Stomach (tissue), 9 donors: ENCODE results near the gene MYRFL. TPM values are rescaled to one million over a fixed set of nuclear protein-coding genes. Genes with fewer than 3 reads are reported as not detected.

Experiments
- DNase-seq, 2 donors: peaks; one replicate each; pipeline versions ENCODE4 v3.0.0 to v3.0.0-alpha.2; 2013 to 2019
- H3K27ac ChIP-seq, 5 donors: fragments of 200-600 bp in 4 of 5; sonication (generic) in 4 of 5; one replicate each; pipeline ENCODE4 v1.5.1; 2013 to 2019; ENCODE audit warnings: mild to moderate bottlenecking in 1 of 5, moderate library complexity in 1 of 5
- H3K27me3 ChIP-seq, 3 donors: fragments of 200-600 bp; sonication (generic); one replicate each; pipeline ENCODE4 v1.5.1; 2017 to 2019; ENCODE audit warnings: mixed run types in 1 of 3
- H3K36me3 ChIP-seq, 4 donors: fragments of 200-600 bp; sonication (generic); 1 replicate in 3 of 4; 2 replicates in 1 of 4; pipeline ENCODE4 v1.5.1; 2016 to 2019
- H3K4me1 ChIP-seq, 4 donors: fragments of 200-600 bp; sonication (generic); one replicate each; pipeline ENCODE4 v1.5.1; 2016 to 2019
- H3K4me3 ChIP-seq, 4 donors: fragments of 200-600 bp; sonication (generic) in 3 of 4; one replicate each; pipeline ENCODE4 v1.5.1; 2016 to 2019; ENCODE audit warnings: mild to moderate bottlenecking in 1 of 4
- H3K9me3 ChIP-seq, 4 donors: fragments of 200-600 bp; sonication (generic); one replicate each; pipeline ENCODE4 v1.5.1; 2016 to 2019
- EP300 ChIP-seq: sonication (generic); formaldehyde crosslinking; IDR thresholded peaks from one replicate; pipeline ENCODE4 v1.6.1; 2017; ENCODE audit warnings: antibody characterized with exemption
- POLR2A ChIP-seq, 4 donors: fragments of 450-650 bp; IDR thresholded peaks; one replicate each; pipeline ENCODE4 v1.6.1; 2016; ENCODE audit warnings: antibody characterized with exemption in 4 of 4, control low read depth in 2 of 4, mild to moderate bottlenecking in 1 of 4, moderate library complexity in 1 of 4
- POLR2AphosphoS5 ChIP-seq, 3 donors: sonication (generic); formaldehyde crosslinking; IDR thresholded peaks; one replicate each; pipeline ENCODE4 v1.6.1; 2016; ENCODE audit warnings: antibody characterized with exemption in 3 of 3
- WGBS, 5 donors: extraction: QIAGEN DNeasy Blood & Tissue Kit in 3 of 5; methylation state at CpG; one replicate each; pipeline versions ENCODE4 v1.1.5 to v1.1.7; 2013 to 2018; 5-methylcytosine and 5-hydroxymethylcytosine counted together
- intact Hi-C: fragments of 100-400 bp; cut with DNase I; formaldehyde crosslinking; loops from one replicate; pipeline ENCODE4 v1.15.1; 2023; ENCODE audit warnings: low total_unique reads
- polyA plus RNA-seq, 3 donors: library from polyadenylated mRNA; stranded (reverse); fragments of 200-250 nt; gene quantifications; one replicate each; pipeline ENCODE4 v1.2.3, GENCODE V29; 2013
- total RNA-seq, 5 donors: library from RNA; depleted of rRNA; stranded (reverse); fragments of >200 nt; gene quantifications; one replicate each; pipeline versions ENCODE4 v1.1.0 to v1.2.3, GENCODE V29; 2014 to 2016
- TF ChIP-seq, protein P1 (sequence below), 7 experiments: fragments of 450-650 bp in 4 of 7; fragments of 200-600 bp in 3 of 7; sonication (generic) in 3 of 7; IDR thresholded peaks; one replicate each; pipeline ENCODE4 v1.5.1; 2016 to 2019; ENCODE audit warnings: antibody characterized with exemption in 7 of 7, control low read depth in 2 of 7, mild to moderate bottlenecking in 1 of 7
- donor health status: healthy with polysubstance abuse.
- donor health status: Bipolar disorder and iron deficiency.
- donor health status: healthy.

Gene MYRFL
- total and polyA plus RNA-seq, 8 donors = 0.13 to 0.19 (median 0.18) TPM; not detected in 5

DNA sequence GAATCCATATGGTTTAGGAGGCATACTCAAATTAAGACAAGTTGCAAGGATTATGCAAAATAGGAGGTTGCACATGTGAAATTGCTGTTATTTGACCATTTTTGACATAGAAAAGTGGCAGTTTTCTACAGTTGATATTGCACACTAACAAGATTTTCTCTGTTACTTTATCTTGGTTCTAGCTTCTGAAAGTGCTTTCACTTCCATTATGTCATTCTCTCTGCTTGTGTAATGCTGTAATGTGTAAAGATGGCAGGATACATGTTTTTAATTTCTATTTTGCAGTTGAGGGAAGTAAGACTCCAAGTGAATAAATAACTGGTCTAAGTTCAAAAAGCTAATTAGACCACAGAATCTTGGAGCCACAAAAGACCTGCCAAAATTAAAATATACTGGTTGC is 60.6 kb downstream of the MYRFL start:
- DNase-seq = no peak
- H3K27ac ChIP-seq = no peak overlapping the region
- no peaks in the 10 kb centered on the region for H3K4me1 ChIP-seq
- no peak overlapping the region for H3K4me3 ChIP-seq
- no peaks in the 10 kb centered on the region for H3K9me3 ChIP-seq
- no peaks in the 10 kb centered on the region for H3K27me3 ChIP-seq
- H3K36me3 ChIP-seq = no peaks in the 10 kb centered on the region
- intact Hi-C loops = no loop called here
- TF ChIP-seq POLR2A (IDR thresholded peaks at IDR 0.05) = no peak
- no peak for TF ChIP-seq EP300

DNA sequence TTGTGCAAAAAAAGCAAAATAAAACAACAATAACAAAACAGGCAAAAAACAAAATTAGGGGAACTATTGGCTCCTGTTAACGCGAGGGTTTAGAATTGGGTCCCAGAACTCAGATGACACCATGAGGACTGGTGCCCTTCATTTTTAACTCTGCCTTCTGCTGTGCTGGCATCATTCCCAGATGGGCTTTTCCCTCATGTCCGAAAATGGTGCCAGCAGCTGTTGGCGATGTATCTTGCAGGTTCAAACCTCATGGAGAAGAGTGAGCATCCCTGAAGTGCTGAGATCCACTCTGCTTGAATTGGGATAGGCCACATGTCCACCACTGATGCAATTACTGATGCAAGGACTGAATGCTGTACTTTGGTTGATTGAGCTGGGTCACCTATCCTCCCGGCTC is 61.1 kb downstream of the MYRFL start:
- 63 to 85% (median 77%) methylated on average over 5 of the region's 5 CpGs for WGBS, 5 donors
- Histone ChIP-seq H3K4me3 (no peak overlapping the region), H3K9me3 (no peaks in the 10 kb centered on the region), H3K27me3 (no peaks in the 10 kb centered on the region), H3K27ac (no peak overlapping the region), H3K4me1 (no peaks in the 10 kb centered on the region), H3K36me3 (no peaks in the 10 kb centered on the region)
- no peak for TF ChIP-seq EP300
- no peak for TF ChIP-seq POLR2A (IDR thresholded peaks at IDR 0.05)
- no peak for DNase-seq
- intact Hi-C loops = no loop called here

DNA sequence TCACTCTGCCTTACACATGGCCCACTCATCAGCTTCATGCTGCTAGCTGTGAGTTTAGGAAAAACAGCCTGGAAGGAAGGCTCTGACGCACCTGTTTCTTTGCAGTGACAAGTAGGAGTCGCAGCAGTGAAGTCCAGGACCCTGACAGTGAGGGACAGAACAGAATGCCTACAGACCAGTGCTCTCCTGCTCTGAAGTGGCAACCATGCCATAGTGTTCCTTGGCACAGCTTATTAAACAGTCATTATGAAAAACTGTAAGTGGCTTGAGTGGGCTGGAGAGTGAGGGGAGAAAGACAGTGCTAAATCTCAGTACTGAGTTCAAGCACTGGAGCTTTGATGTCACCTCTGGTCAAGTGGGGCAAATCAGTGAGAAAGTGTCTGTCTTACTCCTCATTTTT is 61.7 kb downstream of the MYRFL start:
- intact Hi-C loops = no loop called here
- Histone ChIP-seq H3K27ac (no peak overlapping the region), H3K4me3 (no peak overlapping the region), H3K27me3 (no peaks in the 10 kb centered on the region), H3K36me3 (no peaks in the 10 kb centered on the region), H3K4me1 (no peaks in the 10 kb centered on the region), H3K9me3 (no peaks in the 10 kb centered on the region)
- 92 to 95% (median 93%) methylated on average over 2 of the region's 2 CpGs for WGBS, 5 donors
- TF ChIP-seq POLR2A (IDR thresholded peaks at IDR 0.05) = no peak
- TF ChIP-seq, protein P1, sequence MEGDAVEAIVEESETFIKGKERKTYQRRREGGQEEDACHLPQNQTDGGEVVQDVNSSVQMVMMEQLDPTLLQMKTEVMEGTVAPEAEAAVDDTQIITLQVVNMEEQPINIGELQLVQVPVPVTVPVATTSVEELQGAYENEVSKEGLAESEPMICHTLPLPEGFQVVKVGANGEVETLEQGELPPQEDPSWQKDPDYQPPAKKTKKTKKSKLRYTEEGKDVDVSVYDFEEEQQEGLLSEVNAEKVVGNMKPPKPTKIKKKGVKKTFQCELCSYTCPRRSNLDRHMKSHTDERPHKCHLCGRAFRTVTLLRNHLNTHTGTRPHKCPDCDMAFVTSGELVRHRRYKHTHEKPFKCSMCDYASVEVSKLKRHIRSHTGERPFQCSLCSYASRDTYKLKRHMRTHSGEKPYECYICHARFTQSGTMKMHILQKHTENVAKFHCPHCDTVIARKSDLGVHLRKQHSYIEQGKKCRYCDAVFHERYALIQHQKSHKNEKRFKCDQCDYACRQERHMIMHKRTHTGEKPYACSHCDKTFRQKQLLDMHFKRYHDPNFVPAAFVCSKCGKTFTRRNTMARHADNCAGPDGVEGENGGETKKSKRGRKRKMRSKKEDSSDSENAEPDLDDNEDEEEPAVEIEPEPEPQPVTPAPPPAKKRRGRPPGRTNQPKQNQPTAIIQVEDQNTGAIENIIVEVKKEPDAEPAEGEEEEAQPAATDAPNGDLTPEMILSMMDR (IDR thresholded peaks at IDR 0.05) = no peak
- TF ChIP-seq POLR2AphosphoS5 (IDR thresholded peaks at IDR 0.05) = no peak
- TF ChIP-seq EP300 = no peak
- DNase-seq = no peak

DNA sequence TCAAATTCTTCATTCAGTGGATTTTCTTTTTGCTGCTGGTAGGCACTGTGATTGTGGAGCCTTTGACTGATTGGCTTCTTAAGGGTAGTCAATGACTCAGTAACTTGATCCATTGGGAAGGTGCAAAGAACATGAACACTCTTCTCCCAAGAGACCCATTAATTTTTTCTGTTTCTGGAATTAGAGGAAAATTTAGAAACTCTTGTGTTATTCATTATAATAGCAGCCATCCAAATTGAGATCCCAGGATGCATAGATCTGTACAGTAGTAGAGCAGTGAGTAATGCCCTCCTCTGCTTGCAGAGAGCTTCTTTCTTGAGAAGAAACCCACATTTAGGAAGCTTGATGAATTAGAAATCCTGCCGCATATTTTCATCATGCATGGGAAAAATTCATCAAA is 63.9 kb downstream of the MYRFL start:
- no peaks in the 10 kb centered on the region for H3K4me1 ChIP-seq
- WGBS, 5 donors = 95 to 100% (median 96%) methylated on average over 1 of the region's 1 CpG
- intact Hi-C loops = no loop called here
- no peak overlapping the region for H3K4me3 ChIP-seq
- no peak overlapping the region for H3K27ac ChIP-seq
- no peak for DNase-seq
- H3K27me3 ChIP-seq = no peaks in the 10 kb centered on the region
- H3K36me3 ChIP-seq = no peaks in the 10 kb centered on the region
- no peaks in the 10 kb centered on the region for H3K9me3 ChIP-seq
- TF ChIP-seq EP300 (no peak), POLR2A (IDR thresholded peaks at IDR 0.05) (no peak), POLR2AphosphoS5 (IDR thresholded peaks at IDR 0.05) (no peak)
- TF ChIP-seq, protein P1 (IDR thresholded peaks at IDR 0.05) = no peak

DNA sequence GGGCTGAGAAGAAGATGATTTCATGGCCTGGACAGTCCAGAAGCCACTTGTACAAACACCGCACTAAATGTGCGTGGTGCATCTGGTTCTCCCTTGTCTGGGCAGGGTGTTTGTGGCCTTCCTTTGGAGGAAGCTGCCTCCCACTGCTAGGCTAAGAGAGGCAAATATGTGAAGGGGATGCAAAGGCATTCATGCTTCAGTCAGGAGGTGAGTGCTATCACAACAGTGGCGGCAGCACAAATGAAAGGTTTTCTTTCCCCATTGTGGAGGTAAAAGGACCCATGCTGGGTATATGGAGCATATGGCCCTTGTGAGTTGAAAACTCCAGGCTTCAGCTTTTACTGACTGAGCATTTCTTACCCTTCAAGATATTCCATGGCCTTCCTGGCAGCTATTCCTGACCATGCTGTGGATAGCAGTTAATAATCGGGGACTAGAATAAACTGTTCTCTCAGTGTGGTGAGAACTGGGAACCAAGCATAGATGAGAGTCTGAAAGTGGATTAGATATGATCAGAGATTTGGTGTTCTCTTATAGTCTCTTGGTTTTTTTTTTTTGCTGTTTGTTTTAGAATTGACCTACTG is 69.9 kb downstream of the MYRFL start:
- Histone ChIP-seq H3K27me3 (no peaks in the 10 kb centered on the region), H3K27ac (no peak overlapping the region), H3K4me1 (no peaks in the 10 kb centered on the region), H3K36me3 (no peaks in the 10 kb centered on the region), H3K4me3 (no peak overlapping the region), H3K9me3 (no peaks in the 10 kb centered on the region)
- TF ChIP-seq, protein P1 (IDR thresholded peaks at IDR 0.05) = no peak
- no peak for TF ChIP-seq POLR2AphosphoS5 (IDR thresholded peaks at IDR 0.05)
- TF ChIP-seq POLR2A (IDR thresholded peaks at IDR 0.05) = no peak
- TF ChIP-seq EP300 = no peak
- DNase-seq = no peak
- WGBS, 5 donors = 82 to 94% (median 89%) methylated on average over 4 of the region's 4 CpGs
- intact Hi-C loops = no loop called here
